Activated naive CD4-positive, alpha-beta T cell treated with anti-CD3 and anti-CD28 coated beads, Interleukin-2, amount 10 ng/mL, durations not matched to agents 7 days and 5 days (primary cell): ENCODE measurements around the gene APEH.

Experiments used
- CTCF ChIA-PET: fragments of 350-600 bp; sonication (Branson Sonifier 250); formaldehyde crosslinking; loops from one replicate; lab custom pipeline; 2021; ENCODE audit warnings: antibody characterized with exemption; lab: Charles Lee
- DNase-seq: peaks from one replicate; pipeline ENCODE4 v3.0.0-alpha.2; 2020
- H3K27ac Mint-ChIP-seq: one replicate; pipeline ENCODE4 v1.8.0; 2021; ENCODE audit warnings: mild to moderate bottlenecking, moderate library complexity, mixed read lengths
- H3K27me3 Mint-ChIP-seq: one replicate; pipeline ENCODE4 v1.8.0; 2021; ENCODE audit warnings: mild to moderate bottlenecking, mixed read lengths
- H3K36me3 Mint-ChIP-seq: one replicate; pipeline ENCODE4 v1.8.0; 2021; ENCODE audit warnings: mixed read lengths
- H3K4me1 Mint-ChIP-seq: one replicate; pipeline ENCODE4 v1.8.0; 2021; ENCODE audit warnings: mixed read lengths
- H3K4me3 Mint-ChIP-seq: one replicate; pipeline ENCODE4 v1.8.0; 2021; ENCODE audit warnings: mild to moderate bottlenecking, moderate library complexity, mixed read lengths
- H3K9me3 Mint-ChIP-seq: one replicate; pipeline ENCODE4 v1.8.0; 2021; ENCODE audit warnings: mixed read lengths

APEH gene

GRCh38 chr3:49699281-49699979 lies 25.3 kb downstream of the APEH start:
- DNase-seq, result no peak
- H3K4me3 Mint-ChIP-seq, result no peak overlapping the region
- CTCF ChIA-PET, result interaction anchor here (0.7 to 2.0 kb wide), 2 partner anchors 139 to 160 kb away, joined by 3 to 12 read pairs; no protein-coding TSS in a partner anchor
- H3K27me3 Mint-ChIP-seq, result no peaks in the 10 kb centered on the region
- H3K4me1 Mint-ChIP-seq, result no peaks in the 10 kb centered on the region
- no peaks in the 10 kb centered on the region for H3K9me3 Mint-ChIP-seq
- no peak overlapping the region for H3K27ac Mint-ChIP-seq
- H3K36me3 Mint-ChIP-seq, result peaks cover 12% of the 10 kb centered on the region

DNA sequence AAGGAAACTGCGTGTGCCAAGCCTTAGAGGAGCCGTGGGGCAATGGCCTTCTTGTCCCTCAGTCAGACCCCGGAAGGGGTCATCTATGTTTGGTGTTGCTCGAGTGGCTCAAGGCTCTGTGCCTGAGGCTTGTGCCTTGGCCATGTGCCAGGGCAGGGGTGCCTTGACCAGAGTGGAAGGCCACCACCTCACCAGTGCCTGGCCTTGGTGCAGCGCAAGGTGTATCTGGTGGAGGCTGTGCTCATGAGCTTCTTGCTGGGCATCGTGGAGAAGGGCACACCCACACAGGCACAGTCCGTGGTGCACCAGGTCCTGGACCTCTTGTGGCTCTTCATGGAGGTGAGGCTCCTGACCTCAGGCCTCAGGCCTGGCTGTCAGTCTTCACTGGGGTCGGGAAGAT lies 25.9 kb downstream of the APEH start:
- Mint-ChIP-seq H3K4me1 (no peaks in the 10 kb centered on the region), H3K9me3 (no peaks in the 10 kb centered on the region)
- CTCF ChIA-PET, result interaction anchor here (0.7 to 2.0 kb wide), 3 partner anchors 138 to 160 kb away, joined by 3 to 12 read pairs (median 3); no protein-coding TSS in a partner anchor

DNA sequence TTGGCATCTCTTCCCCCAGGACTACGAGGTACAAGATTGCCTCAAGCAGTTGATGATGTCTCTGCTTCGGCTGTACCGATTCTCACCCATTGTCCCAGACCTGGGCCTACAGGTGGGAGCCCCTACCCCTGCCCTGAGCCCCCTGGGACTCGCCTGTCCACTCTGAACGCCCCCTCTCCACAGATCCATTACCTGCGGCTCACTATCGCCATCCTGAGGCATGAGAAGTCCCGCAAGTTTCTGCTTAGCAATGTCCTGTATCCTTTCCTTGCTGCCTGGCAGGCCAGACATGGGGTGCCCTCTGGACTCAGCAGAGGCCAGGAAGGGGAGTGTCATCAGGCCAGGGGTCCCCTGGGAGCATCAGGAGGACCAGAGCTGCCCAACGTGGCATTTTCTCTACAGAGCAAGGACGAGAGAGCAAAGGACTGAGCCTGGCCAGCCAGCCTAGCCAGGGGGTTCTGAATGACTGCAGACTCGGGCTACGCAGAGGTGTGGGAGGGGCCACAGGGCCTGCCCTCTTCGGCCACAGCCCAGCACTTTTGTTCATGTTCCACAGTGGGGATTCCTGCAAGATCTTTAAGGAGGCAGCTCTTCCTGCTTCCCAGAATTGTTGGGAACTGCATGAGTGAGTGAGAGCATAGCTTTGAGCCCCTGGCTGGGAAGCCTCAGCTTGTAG lies 26.4 kb downstream of the APEH start:
- Mint-ChIP-seq H3K27ac (no peak overlapping the region), H3K4me3 (no peak overlapping the region), H3K36me3 (peaks cover 12% of the 10 kb centered on the region), H3K4me1 (no peaks in the 10 kb centered on the region), H3K27me3 (no peaks in the 10 kb centered on the region), H3K9me3 (no peaks in the 10 kb centered on the region)
- no peak for DNase-seq
- CTCF ChIA-PET, result interaction anchor here (0.7 to 4.3 kb wide), 10 partner anchors 11 to 162 kb away, joined by 3 to 30 read pairs (median 6); partner anchors contain the start of gene AMIGO3

More for the DNA sequence above, 25.9 kb downstream of the APEH start:
- Mint-ChIP-seq H3K4me3 (no peak overlapping the region), H3K36me3 (peaks cover 12% of the 10 kb centered on the region), H3K27me3 (no peaks in the 10 kb centered on the region), H3K27ac (no peak overlapping the region)
- no peak for DNase-seq

DNA sequence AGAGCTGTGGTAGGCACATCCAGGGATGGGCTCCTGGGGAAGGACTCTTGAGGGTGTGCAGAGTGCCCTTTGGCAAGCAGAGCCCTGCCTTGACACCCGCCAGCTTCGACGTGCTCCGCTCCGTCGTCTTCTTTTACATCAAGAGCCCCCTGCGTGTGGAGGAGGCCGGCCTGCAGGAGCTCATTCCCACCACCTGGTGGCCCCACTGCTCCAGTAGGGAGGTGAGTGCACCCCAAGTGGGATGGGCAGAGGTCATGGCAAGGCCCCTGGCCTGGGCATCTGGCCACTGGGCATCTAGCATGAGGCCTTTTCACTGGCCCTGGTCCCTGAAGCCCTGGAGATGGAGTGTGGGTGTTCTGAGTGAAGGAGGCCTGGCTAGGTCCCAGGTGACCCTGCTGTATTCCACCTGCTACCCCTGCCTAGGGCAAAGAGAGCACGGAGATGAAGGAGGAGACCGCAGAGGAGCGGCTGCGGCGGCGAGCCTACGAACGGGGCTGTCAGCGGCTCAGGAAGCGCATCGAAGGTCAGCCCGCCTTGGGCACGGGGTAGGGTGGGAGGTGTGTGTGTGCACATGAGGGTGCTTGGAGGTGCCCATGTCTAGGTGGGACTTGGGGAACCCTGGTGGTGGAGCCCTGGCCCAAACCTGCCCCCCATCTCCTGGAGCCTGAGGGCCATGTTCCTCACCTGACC lies 27.4 kb downstream of the APEH start:
- Mint-ChIP-seq H3K36me3 (peaks cover 12% of the 10 kb centered on the region), H3K9me3 (no peaks in the 10 kb centered on the region), H3K4me3 (no peak overlapping the region), H3K4me1 (no peaks in the 10 kb centered on the region), H3K27ac (no peak overlapping the region), H3K27me3 (no peaks in the 10 kb centered on the region)
- peak; percentile 41 for DNase-seq
- CTCF ChIA-PET, result interaction anchor here (0.7 to 4.3 kb wide), 13 partner anchors 10 to 162 kb away, joined by 3 to 30 read pairs (median 3); partner anchors contain the start of genes AMIGO3 and GMPPB

DNA sequence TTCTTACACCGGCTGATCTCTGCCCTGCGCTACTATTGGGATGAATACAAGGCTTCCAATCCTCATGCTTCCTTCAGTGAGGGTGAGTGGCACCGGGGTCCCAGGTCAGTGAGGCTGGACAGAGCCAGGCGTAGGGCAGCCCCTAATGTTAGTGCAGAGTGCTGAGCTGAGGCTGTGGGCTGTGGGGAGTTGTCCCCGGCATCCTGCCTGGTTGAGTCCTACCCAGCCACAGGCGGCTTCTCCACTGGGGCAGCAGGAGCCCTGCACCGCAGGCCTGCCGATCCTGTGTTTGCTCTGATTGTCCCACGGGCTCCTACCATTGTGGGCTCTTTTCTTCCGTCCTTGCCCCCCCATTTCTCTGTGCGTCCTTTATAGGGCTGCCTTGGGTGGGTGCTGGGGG lies 28.5 kb downstream of the APEH start:
- Mint-ChIP-seq H3K4me3 (no peak overlapping the region), H3K36me3 (peaks cover 13% of the 10 kb centered on the region), H3K9me3 (no peaks in the 10 kb centered on the region), H3K27me3 (no peaks in the 10 kb centered on the region), H3K27ac (no peak overlapping the region), H3K4me1 (no peaks in the 10 kb centered on the region)
- DNase-seq, result no peak
- CTCF ChIA-PET, result interaction anchor here (1.2 to 4.3 kb wide), 4 partner anchors 16 to 163 kb away, joined by 3 to 30 read pairs (median 6); partner anchors contain the start of gene AMIGO3

GRCh38 chr3:49703443-49703927 lies 29.3 kb downstream of the APEH start:
- no peaks in the 10 kb centered on the region for H3K27me3 Mint-ChIP-seq
- H3K9me3 Mint-ChIP-seq, result no peaks in the 10 kb centered on the region
- no peak overlapping the region for H3K27ac Mint-ChIP-seq
- no peaks in the 10 kb centered on the region for H3K4me1 Mint-ChIP-seq
- peak; percentile 81 for DNase-seq
- CTCF ChIA-PET, result interaction anchor here (0.8 to 4.3 kb wide), 4 partner anchors 20 to 135 kb away, joined by 3 to 30 read pairs (median 4); no protein-coding TSS in a partner anchor
- H3K36me3 Mint-ChIP-seq, result peaks cover 15% of the 10 kb centered on the region
- no peak overlapping the region for H3K4me3 Mint-ChIP-seq

- no peak overlapping the region for H3K27ac Mint-ChIP-seq
- H3K9me3 Mint-ChIP-seq, result no peaks in the 10 kb centered on the region
- H3K36me3 Mint-ChIP-seq, result peaks cover 15% of the 10 kb centered on the region
- DNase-seq, result no peak
- no peak overlapping the region for H3K4me3 Mint-ChIP-seq
- no peaks in the 10 kb centered on the region for H3K27me3 Mint-ChIP-seq
- no peaks in the 10 kb centered on the region for H3K4me1 Mint-ChIP-seq
- CTCF ChIA-PET, result interaction anchor here (0.8 to 4.3 kb wide), 3 partner anchors 19 to 135 kb away, joined by 4 to 30 read pairs (median 4); no protein-coding TSS in a partner anchor
Observed at GRCh38 chr3:49703956-49704355, 29.8 kb downstream of the APEH start.

GRCh38 chr3:49704629-49705028 lies 30.5 kb downstream of the APEH start:
- CTCF ChIA-PET, result interaction anchor here (1.6 to 4.3 kb wide), 2 partner anchors 129 to 134 kb away, joined by 4 to 30 read pairs; no protein-coding TSS in a partner anchor
- no peak overlapping the region for H3K27ac Mint-ChIP-seq
- DNase-seq, result no peak
- H3K4me1 Mint-ChIP-seq, result no peaks in the 10 kb centered on the region
- no peaks in the 10 kb centered on the region for H3K27me3 Mint-ChIP-seq
- peaks cover 15% of the 10 kb centered on the region for H3K36me3 Mint-ChIP-seq
- no peaks in the 10 kb centered on the region for H3K9me3 Mint-ChIP-seq
- H3K4me3 Mint-ChIP-seq, result no peak overlapping the region

- Mint-ChIP-seq H3K4me3 (no peak overlapping the region), H3K9me3 (no peaks in the 10 kb centered on the region), H3K36me3 (peaks cover 15% of the 10 kb centered on the region), H3K4me1 (no peaks in the 10 kb centered on the region), H3K27ac (no peak overlapping the region), H3K27me3 (no peaks in the 10 kb centered on the region)
- no peak for DNase-seq
- CTCF ChIA-PET, result no interaction called here
Observed at GRCh38 chr3:49705390-49705960, 31.3 kb downstream of the APEH start.

DNA sequence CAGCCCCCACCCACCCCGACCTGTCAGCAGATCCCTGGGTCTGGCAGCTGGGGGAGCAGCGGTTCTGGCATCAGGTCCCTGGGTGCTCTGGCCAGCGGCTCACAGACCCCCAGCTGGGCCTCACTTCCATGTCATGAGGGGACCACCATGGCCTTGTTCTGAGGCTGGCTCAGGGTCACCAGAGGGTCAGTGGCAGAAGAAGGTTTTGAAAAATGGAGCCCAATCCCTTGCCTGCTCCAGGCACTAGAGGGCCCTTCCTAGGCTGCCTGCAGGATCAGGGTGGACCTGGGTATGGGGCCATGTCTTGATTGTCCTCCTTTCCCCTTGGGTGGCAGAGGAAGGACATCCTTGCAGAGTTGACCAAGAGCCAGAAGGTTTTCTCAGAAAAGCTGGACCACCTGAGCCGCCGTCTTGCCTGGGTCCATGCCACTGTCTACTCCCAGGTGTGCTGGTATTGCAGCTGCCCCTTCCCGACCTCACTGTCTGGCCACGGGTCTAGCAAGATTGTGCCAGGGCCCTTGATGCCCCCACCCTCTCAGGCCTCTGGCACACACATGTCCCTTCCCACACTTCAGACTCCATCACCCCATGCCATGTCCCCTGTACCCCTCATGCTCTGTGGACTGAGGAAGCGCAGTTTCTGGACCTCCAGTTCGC lies 32.4 kb downstream of the APEH start:
- no peak for DNase-seq
- CTCF ChIA-PET, result no interaction called here
- Mint-ChIP-seq H3K27me3 (no peaks in the 10 kb centered on the region), H3K27ac (no peak overlapping the region), H3K4me3 (no peak overlapping the region), H3K4me1 (peaks cover 6% of the 10 kb centered on the region), H3K9me3 (no peaks in the 10 kb centered on the region), H3K36me3 (peaks cover 13% of the 10 kb centered on the region)

DNA sequence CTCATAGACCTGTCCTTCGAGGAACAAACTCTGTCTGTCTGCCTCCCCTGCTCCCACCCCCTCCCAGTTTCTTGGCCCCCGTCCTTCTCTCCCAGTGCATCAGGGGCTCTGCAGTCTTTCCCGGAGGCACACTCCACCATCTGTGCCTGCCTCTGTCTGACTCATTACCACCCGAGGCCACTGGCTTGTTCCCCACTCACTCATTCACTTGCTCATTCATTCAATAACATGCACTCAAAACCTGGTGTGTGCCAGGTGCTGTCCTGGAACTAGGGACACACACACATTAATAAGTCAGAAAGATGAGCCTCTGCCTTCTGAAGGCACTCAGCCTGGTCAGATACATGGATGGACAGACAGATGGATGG lies 32.9 kb downstream of the APEH start:
- Mint-ChIP-seq H3K36me3 (peaks cover 12% of the 10 kb centered on the region), H3K4me1 (peaks cover 9% of the 10 kb centered on the region), H3K9me3 (no peaks in the 10 kb centered on the region), H3K4me3 (no peak overlapping the region), H3K27me3 (no peaks in the 10 kb centered on the region), H3K27ac (no peak overlapping the region)
- DNase-seq, result no peak
- CTCF ChIA-PET, result no interaction called here

- CTCF ChIA-PET, result no interaction called here
- DNase-seq, result no peak
- H3K4me3 Mint-ChIP-seq, result no peak overlapping the region
Observed at GRCh38 chr3:49709852-49710251, 35.7 kb downstream of the APEH start.

GRCh38 chr3:49711489-49711888 lies 37.3 kb downstream of the APEH start:
- H3K4me1 Mint-ChIP-seq, result peaks cover 25% of the 10 kb centered on the region
- H3K27ac Mint-ChIP-seq, result peak overlapping the region; percentile 16
- CTCF ChIA-PET, result interaction anchor here (1.3 to 1.5 kb wide), 3 partner anchors 8 to 126 kb away, joined by 3 to 8 read pairs (median 4); partner anchors contain the start of gene AMIGO3
- peaks cover 3% of the 10 kb centered on the region for H3K36me3 Mint-ChIP-seq
- H3K27me3 Mint-ChIP-seq, result no peaks in the 10 kb centered on the region
- no peak overlapping the region for H3K4me3 Mint-ChIP-seq
- no peak for DNase-seq
- H3K9me3 Mint-ChIP-seq, result no peaks in the 10 kb centered on the region

More at GRCh38 chr3:49709852-49710251, 35.7 kb downstream of the APEH start:
- H3K27ac Mint-ChIP-seq, result no peak overlapping the region
- H3K27me3 Mint-ChIP-seq, result no peaks in the 10 kb centered on the region
- peaks cover 25% of the 10 kb centered on the region for H3K4me1 Mint-ChIP-seq
- no peaks in the 10 kb centered on the region for H3K9me3 Mint-ChIP-seq
- peaks cover 3% of the 10 kb centered on the region for H3K36me3 Mint-ChIP-seq
